PC-9 (cell line): ENCODE data around the gene ANKLE2.

Experiments used
- CTCF ChIP-seq: fragments of 200-600 bp; sonication (generic); conservative IDR thresholded peaks from 2 replicates; pipeline ENCODE4 v1.6.1; 2017; ENCODE audit warnings: mixed run types, antibody characterized with exemption, mild to moderate bottlenecking, moderate library complexity
- EZH2 ChIP-seq: fragments of 200-600 bp; sonication (generic); IDR thresholded peaks from 2 replicates; pipeline ENCODE4 v1.8.0; 2017; ENCODE audit warnings: antibody characterized with exemption, low read depth

- no peak for TF ChIP-seq EZH2
- TF ChIP-seq CTCF, result no peak
Observed at GRCh38 chr12:132781938-132782337, 20.3 kb upstream of the ANKLE2 start.
